HG02759 (cell line): ENCODE data around the gene CERS1.
A peak's percentile ranks its signal among the peaks of the same experiment; 100 is the strongest.
"Not testable (repeated sequence)": the region's sequence is repeated elsewhere in the genome, so short reads cannot be mapped to it uniquely, and the experiment has no call there.

Experiments used
- ATAC-seq: cut with Tn5 transposase; IDR thresholded peaks from one replicate; pipeline ENCODE4 v1.9.1; 2021; ENCODE audit warnings: mild to moderate bottlenecking, moderate library complexity; ENCODE audit not compliant: unreplicated experiment

CERS1 gene

DNA sequence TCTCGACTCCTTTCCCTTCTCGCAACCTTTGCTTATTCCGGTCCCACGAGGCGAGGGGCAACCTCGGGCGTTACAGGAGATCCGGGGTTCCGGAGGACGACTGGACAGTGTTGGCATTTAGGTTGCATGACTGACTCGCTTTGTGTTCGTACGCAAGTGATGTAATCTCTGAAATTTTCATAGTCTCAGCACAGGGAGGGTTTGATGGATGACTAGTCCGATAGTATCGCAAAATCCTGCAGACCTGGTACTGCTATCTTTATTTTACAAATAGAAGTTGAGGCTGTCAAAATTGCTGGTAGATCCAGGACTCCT, 23.9 kb upstream of the CERS1 start:
- no peak for ATAC-seq

- peak; percentile 92 for ATAC-seq
These were observed 23.3 kb upstream of the CERS1 start, which contains the start of the genes COPE and DDX49 for GRCh38 chr19:18919086-18919899. TSS of gene COPE (minus strand) at chr19:18919387. CDS start at chr19:18919348, 39 bp downstream. TSS of gene DDX49 (plus strand) at chr19:18919715. CDS start at chr19:18919742, 27 bp downstream.

DNA sequence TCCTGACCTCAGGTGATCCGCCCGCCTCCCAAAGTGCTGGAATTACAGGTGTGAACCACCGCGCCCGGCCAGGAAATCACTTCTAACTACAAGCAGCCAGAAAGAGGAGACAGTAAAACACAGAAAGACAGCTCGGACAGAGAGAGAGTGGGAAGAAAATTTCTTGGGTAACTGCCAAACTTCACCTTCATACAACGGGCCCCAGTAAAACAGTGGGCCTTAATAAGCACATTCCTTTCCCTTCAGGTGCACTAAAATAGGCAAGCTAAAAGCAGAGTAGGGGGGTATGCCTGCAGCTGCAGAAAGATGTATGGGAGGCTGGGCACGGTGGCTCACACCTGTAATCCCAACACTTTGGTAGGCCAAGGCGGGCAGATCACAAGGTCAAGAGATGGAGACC, 21.6 kb upstream of the CERS1 start:
- not testable (repeated sequence) for ATAC-seq

GRCh38 chr19:18915639-18916038, 19.7 kb upstream of the CERS1 start:
- no peak for ATAC-seq

DNA sequence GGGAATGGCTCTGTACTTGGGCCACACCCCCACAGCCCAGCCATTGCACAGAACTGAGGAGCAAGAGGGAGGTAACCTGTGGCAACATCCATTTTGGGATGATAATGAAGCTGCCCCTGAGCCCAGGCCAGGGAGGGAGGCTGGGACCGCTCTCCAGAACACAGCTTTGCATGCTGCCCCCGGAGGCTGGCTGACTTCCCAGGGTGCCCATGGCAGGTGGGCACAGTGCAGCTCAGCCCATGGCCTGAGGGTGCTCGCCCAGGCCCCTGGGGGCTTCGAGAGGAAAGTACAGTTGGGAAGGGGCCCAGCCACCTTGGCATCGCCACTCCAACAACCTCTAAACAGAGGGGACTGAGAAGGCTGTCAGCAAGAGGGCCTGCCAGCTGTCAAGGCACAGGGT, 17.5 kb upstream of the CERS1 start:
- no peak for ATAC-seq

GRCh38 chr19:18912933-18913332, 17.0 kb upstream of the CERS1 start:
- no peak for ATAC-seq

- ATAC-seq: no peak
These were observed 15.0 kb upstream of the CERS1 start for GRCh38 chr19:18910801-18911436.

DNA sequence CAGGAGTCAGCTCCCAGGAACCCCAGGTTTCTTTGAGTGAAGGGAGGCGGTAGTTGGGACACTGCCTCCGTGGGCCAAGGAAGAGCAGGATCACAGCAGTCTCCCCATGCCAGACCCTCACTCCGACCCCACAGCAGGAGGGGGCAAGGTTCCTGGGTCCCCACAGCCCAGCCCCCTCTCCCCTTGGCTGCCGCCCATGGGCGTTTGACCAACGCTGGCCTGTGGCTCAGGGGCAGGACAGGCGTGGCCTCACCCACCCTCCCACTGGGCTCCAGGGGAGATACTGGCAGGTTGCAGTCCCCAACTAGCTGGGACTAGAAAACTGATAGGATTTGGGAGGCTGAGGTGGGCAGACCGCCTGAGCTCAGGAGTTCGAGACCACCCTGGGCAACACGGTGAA, 14.1 kb upstream of the CERS1 start:
- ATAC-seq: no peak

GRCh38 chr19:18908917-18909619, 13.1 kb upstream of the CERS1 start:
- ATAC-seq: no peak

GRCh38 chr19:18906605-18907519, 10.9 kb upstream of the CERS1 start:
- ATAC-seq: no peak

DNA sequence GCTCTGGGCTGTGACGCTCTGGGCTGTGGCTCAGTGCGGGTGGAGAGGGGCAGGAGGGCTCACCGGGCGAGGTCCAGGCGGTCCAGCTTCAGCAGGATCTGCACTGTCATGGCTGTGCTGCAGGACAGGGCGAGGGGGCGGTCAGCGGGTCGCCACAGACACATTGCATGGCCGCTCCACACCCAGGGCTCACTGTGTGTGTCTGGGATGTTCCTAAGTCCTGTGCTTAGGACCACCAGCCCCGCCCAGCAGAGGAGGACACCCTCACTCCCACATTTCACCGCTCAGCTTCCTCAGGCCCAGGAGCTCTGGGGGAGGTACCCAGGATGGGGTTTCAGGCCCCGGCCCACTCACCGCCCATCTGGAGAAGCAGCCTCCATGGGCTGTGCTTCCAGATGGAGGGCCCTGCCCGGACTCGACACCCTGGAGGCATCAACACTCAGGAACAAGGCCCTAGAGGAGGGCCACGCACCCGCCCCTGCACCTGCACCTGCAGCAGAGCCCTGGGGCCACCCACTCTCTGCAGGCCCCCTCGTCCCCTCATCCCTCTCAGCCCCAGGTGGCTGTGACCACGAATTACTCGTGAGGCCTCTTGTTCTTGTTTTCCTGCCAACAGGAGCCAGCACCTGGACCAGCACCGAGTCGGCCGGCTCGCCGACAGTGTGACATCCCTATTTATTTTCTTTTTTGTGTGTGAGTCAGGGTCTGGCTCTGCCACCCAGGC, 9.7 kb upstream of the CERS1 start:
- no peak for ATAC-seq

DNA sequence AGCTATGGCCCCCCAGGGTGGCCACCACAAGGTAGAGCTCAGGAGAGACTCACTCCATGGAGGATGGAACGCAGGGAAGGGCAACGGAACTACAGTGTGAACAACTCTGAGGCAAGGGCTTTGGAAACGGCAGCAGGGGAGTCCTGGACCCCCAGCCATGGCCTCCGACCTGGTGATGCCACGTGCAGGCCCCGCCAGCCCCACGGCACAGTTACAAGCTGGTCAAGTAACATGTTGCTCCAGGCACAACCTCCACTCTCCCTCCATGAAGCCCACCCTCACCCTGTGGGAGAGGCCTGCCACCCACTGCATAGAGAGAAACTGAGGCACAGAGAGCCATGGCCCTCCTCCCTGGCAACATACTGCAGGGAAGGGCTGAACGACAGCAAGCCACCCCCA, 9.1 kb upstream of the CERS1 start:
- ATAC-seq: no peak

DNA sequence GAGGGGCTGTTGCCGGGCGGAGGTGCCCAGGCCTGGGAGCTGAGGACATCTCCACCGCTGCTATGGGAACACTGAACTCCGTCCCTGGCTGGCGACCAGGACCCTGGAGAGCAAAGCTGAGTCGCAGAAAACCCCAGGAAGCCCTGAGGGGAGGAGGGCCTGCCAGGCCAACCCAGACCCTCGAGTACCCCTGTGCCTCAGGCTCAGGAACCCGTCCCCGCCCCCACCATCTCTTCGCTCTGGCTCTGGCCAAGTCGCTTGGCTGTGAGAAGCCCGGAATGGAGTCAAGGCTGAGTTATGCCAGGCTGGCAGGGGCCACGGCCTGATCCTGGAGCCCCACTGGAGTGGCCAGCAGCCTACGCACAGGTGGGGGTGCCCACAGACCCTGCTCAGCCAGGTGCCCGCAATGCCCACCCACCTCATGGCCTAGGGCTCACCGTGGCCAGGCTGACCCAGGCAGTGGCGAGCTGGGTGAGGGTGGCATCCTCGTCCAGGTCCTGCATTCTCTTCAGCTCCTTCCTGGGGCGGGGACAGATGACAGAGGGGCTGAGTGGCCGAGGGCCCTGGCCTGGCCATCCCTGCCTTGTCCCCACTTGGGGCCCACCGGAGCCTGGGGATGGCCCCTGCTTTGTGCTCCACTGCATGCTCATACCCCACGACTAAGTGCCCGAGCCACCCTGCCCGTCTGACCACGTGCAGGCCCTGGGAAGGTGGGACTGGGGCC, 8.5 kb upstream of the CERS1 start:
- no peak for ATAC-seq

DNA sequence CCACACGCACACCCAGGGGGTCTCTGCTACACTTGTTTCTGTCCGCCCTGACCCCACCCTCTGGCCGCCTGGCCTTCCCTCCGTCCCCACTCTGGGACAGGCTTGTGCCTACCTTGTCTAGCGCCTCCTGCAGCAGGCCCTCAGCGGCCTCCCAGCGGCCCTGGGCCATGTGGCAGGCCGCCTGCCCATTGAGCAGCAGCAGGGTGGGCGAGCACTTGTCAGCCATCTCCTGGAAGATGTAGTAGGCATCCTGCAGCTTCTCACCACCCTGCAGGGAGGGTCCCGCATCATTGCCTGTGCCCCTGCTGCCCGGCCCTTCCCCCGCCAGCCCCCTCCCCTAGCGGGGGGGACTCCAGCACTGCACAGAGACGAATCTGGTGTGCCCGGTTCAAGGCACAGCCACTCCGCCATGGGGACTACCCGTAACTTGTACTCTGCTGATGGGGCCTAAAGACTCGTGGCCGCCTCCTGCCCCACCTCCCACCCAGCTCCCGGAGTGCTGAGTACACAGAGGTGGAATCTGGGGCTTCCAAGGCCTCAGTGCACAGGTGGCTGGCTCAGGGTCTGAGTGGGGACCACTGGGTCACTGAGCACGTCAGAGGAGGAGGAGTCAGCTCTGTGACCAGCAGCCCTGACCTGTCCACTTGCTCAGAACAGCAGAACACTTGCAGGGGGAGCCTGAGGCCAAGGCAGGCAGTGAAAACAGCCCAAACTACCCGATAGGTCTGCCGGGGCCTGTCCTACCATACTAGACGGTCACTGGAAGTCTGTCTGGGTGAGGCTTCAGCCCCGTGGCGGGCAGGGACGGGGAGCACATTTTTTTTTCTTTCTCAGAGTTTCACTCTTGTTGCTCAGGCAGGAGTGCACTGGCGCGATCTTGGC, 7.4 kb upstream of the CERS1 start:
- no peak for ATAC-seq

- ATAC-seq: not testable (repeated sequence)
These were observed 6.6 kb upstream of the CERS1 start for GRCh38 chr19:18902519-18902918.

DNA sequence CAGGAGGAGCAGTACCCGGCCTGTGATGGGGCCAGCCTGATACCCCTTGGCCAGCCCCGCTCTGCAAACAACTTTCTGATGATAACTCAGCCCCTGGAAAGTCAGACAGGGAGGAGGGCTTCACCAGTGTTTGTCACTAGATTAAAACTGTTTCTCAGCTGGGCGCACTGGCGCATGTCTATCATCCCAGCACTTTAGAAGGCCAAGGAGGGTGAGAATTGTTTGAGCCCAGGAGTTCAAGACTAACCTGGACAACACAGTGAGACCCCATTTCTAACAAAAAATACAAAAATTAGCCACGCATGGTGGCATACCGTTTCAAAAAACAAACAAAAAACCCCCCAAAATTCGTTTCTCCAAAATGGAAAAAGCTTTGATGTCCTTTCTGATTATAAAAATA, 5.5 kb upstream of the CERS1 start:
- ATAC-seq: no peak

DNA sequence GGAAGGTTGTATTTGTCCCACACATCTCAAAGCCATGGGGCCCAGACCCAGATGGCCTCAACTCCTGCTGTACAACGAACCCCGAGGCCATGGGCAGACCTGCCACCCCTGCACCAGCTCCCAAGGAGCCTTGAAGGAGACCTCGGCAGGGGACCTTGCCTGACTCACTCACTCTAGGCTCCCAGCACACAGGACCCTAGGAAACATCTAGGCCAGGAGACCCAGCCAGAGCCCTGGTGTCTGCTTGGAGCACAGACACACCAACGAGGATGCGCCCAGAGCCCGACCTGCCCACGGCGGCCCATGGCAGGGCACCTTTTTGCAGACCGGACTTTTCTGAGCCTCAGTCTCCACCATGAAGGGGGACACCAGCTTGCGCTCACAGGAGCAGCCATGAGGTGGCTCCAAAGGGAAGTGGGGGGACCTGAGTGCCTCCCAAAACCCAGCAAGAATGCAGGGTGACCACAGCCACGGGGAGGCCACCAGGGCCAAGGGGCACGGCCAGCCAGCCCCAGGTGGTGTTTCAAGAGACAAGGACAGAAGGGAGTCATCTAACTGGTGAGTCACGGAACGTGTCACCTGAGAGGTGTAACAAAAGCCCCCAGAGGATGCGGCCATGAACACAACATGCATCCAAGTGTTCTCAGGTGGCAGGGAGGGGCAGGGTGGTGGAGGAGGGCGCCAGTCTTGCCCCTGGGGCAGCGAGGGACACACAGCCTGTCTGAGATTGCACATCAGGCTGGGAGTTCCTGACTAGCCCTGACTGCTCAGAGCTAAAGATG, 4.9 kb upstream of the CERS1 start:
- ATAC-seq: no peak
